ENCODE measurements around the gene LHFPL6.

DNA sequence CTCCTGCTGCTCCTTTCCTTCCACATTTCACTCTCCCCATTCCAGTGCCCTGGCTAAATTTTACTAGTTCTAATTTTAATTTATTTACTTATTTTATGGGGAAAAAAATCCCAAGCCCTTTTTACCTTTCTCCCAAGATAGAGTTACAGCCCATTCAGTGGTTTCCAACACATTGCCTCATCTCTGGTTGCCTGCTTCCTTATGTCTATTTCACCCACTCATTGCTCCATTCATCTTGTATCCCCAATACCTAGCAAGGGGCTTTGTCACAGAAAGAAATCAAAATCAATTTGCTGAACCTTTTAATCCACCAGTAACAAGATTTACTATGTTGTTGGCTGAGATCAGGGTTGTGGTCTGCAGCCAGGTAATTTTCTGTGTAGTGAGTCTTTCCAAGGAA lies 55.9 kb downstream of the LHFPL6 start:
- TF ChIP-seq, protein P1, sequence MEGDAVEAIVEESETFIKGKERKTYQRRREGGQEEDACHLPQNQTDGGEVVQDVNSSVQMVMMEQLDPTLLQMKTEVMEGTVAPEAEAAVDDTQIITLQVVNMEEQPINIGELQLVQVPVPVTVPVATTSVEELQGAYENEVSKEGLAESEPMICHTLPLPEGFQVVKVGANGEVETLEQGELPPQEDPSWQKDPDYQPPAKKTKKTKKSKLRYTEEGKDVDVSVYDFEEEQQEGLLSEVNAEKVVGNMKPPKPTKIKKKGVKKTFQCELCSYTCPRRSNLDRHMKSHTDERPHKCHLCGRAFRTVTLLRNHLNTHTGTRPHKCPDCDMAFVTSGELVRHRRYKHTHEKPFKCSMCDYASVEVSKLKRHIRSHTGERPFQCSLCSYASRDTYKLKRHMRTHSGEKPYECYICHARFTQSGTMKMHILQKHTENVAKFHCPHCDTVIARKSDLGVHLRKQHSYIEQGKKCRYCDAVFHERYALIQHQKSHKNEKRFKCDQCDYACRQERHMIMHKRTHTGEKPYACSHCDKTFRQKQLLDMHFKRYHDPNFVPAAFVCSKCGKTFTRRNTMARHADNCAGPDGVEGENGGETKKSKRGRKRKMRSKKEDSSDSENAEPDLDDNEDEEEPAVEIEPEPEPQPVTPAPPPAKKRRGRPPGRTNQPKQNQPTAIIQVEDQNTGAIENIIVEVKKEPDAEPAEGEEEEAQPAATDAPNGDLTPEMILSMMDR (IDR thresholded peaks at IDR 0.05): no peak
- no peak for TF ChIP-seq POLR2AphosphoS5 (IDR thresholded peaks at IDR 0.05)

Data from prostate gland (tissue), 2 donors.